Smooth muscle cell (in vitro differentiated cells): Measurements from ENCODE around the gene CCDC180. TPM values are rescaled to one million over a fixed set of nuclear protein-coding genes. Genes with fewer than 3 reads are reported as not detected.
A peak's percentile ranks its signal among the peaks of the same experiment; 100 is the strongest.
"Not testable (repeated sequence)": the region's sequence is repeated elsewhere in the genome, so short reads cannot be mapped to it uniquely, and the experiment has no call there.

ENCODE experiments used
- DNase-seq: peaks from one replicate; lab custom pipeline; 2025; ENCODE audit not compliant: unreplicated experiment; lab: John Stamatoyannopoulos, UW
- H2AFZ ChIP-seq: fragments of 200-600 bp; sonication (generic); 2 replicates; pipeline ENCODE4 v1.6.0; 2016; ENCODE audit warnings: antibody characterized with exemption, low read depth, mild to moderate bottlenecking
- H3F3A ChIP-seq: fragments of 200-600 bp; sonication (generic); 2 replicates; pipeline ENCODE4 v1.6.0; 2017; ENCODE audit warnings: antibody characterized with exemption, low read depth
- H3K27ac ChIP-seq: fragments of 200-600 bp; sonication (generic); 2 replicates; pipeline ENCODE4 v1.5.1; 2016; ENCODE audit warnings: low read depth, mild to moderate bottlenecking
- H3K27me3 ChIP-seq: fragments of 200-600 bp; sonication (generic); 2 replicates; pipeline ENCODE4 v1.6.1; 2016; ENCODE audit warnings: low read depth, mild to moderate bottlenecking
- H3K36me3 ChIP-seq: fragments of 200-600 bp; sonication (generic); 2 replicates; pipeline ENCODE4 v1.5.1; 2016; ENCODE audit warnings: low read depth
- H3K4me1 ChIP-seq: fragments of 200-600 bp; sonication (generic); 2 replicates; pipeline ENCODE4 v1.5.1; 2016; ENCODE audit warnings: low read depth
- H3K4me2 ChIP-seq: fragments of 200-600 bp; sonication (generic); 2 replicates; pipeline ENCODE4 v1.6.0; 2016; ENCODE audit warnings: mild to moderate bottlenecking
- H3K4me3 ChIP-seq: fragments of 200-600 bp; sonication (generic); 2 replicates; pipeline ENCODE4 v1.5.1; 2016; ENCODE audit warnings: mild to moderate bottlenecking
- H3K79me2 ChIP-seq: fragments of 200-600 bp; sonication (generic); 2 replicates; pipeline ENCODE4 v1.6.0; 2016; ENCODE audit warnings: low read depth, mild to moderate bottlenecking
- H3K9ac ChIP-seq: fragments of 200-600 bp; sonication (generic); 2 replicates; pipeline ENCODE4 v1.6.0; 2016; ENCODE audit warnings: low read depth
- H3K9me3 ChIP-seq: fragments of 200-600 bp; sonication (generic); replicated peaks from 2 replicates; pipeline ENCODE4 v1.5.1; 2016; ENCODE audit warnings: low read depth
- H4K20me1 ChIP-seq: fragments of 200-600 bp; sonication (generic); 2 replicates; pipeline ENCODE4 v1.6.0; 2016; ENCODE audit warnings: low read depth
- CTCF ChIP-seq: fragments of 200-600 bp; sonication (generic); IDR thresholded peaks from 2 replicates; pipeline ENCODE4 v1.5.1; 2017; ENCODE audit warnings: borderline replicate concordance, mild to moderate bottlenecking, antibody characterized with exemption; ENCODE audit not compliant: insufficient read depth, poor library complexity, severe bottlenecking
- WGBS: methylation state at CpG from one replicate; pipeline ENCODE4 v1.1.7; 2016; ENCODE audit warnings: low lambda C conversion rate; 5-methylcytosine and 5-hydroxymethylcytosine counted together
- polyA plus RNA-seq: library from polyadenylated mRNA; unstranded; fragments of >200 nt; fragmentation: Nextera tagmentation; extraction: Ambion mirVana; gene quantifications from 2 replicates; pipeline ENCODE4 v1.2.1, GENCODE V29; 2016
- total RNA-seq: library from RNA; depleted of rRNA; stranded (reverse); fragments of >200 nt; gene quantifications from 2 replicates; pipeline ENCODE4 v1.2.3, GENCODE V29; 2014

The CCDC180 gene
- total RNA-seq (0.58 and 1.2 TPM in 2 replicates), polyA plus RNA-seq (0.59 and 1.3 TPM in 2 replicates)

GRCh38 chr9:97307500-97308163 is at the start of gene CCDC180:
Gene CCDC180, plus strand, starts transcription at chr9:97307659. Its CDS starts 405 bp downstream, at chr9:97308064.
- WGBS, result 95% methylated on average over 42 of the region's 42 CpGs
- TF ChIP-seq CTCF, result no peak
- DNase-seq, result no peak
- Histone ChIP-seq H3F3A (no peaks in the 10 kb centered on the region), H3K27ac (peak within 1 kb of the TSS; percentile 20), H2AFZ (no peak within 1 kb of the TSS), H3K9me3 (no peaks in the 10 kb centered on the region), H3K4me3 (no peak within 1 kb of the TSS), H3K4me1 (peaks cover 6% of the 10 kb centered on the region), H3K9ac (no peak within 1 kb of the TSS), H3K27me3 (no peaks in the 10 kb centered on the region), H3K79me2 (no peaks in the 10 kb centered on the region), H4K20me1 (no peaks in the 10 kb centered on the region), H3K36me3 (no peaks in the 10 kb centered on the region), H3K4me2 (peak within 1 kb of the TSS; percentile 43)

GRCh38 chr9:97259834-97260514 is 47.5 kb upstream of the CCDC180 start:
- not testable (repeated sequence) for H4K20me1 ChIP-seq, DNase-seq, H3K27ac ChIP-seq, H3K36me3 ChIP-seq, H3F3A ChIP-seq, H3K4me3 ChIP-seq, H3K4me2 ChIP-seq, H3K27me3 ChIP-seq, H3K79me2 ChIP-seq, H3K4me1 ChIP-seq, H2AFZ ChIP-seq, H3K9ac ChIP-seq, H3K9me3 ChIP-seq
- WGBS, result 89% methylated on average over 4 of the region's 4 CpGs

- Histone ChIP-seq H4K20me1 (no peaks in the 10 kb centered on the region), H3K27ac (no peak overlapping the region), H3K9me3 (no peaks in the 10 kb centered on the region), H3F3A (no peaks in the 10 kb centered on the region), H3K4me1 (no peaks in the 10 kb centered on the region), H3K36me3 (no peaks in the 10 kb centered on the region), H3K27me3 (no peaks in the 10 kb centered on the region), H3K4me2 (peak overlapping the region; percentile 17), H3K79me2 (no peaks in the 10 kb centered on the region), H2AFZ (no peak overlapping the region), H3K9ac (no peak overlapping the region), H3K4me3 (no peak overlapping the region)
- no peak for DNase-seq
- no peak for TF ChIP-seq CTCF
- WGBS, result 36% methylated on average over 20 of the region's 29 CpGs
Observed at GRCh38 chr9:97271292-97271691, 36.2 kb upstream of the CCDC180 start.

- no peak for TF ChIP-seq CTCF
Observed at GRCh38 chr9:97272072-97272471, 35.4 kb upstream of the CCDC180 start.

More at GRCh38 chr9:97272072-97272471, 35.4 kb upstream of the CCDC180 start:
- Histone ChIP-seq H2AFZ (no peak overlapping the region), H3K36me3 (no peaks in the 10 kb centered on the region), H3K4me1 (no peaks in the 10 kb centered on the region), H3K9me3 (no peaks in the 10 kb centered on the region), H3F3A (no peaks in the 10 kb centered on the region), H3K9ac (no peak overlapping the region), H3K79me2 (no peaks in the 10 kb centered on the region), H3K4me3 (no peak overlapping the region), H4K20me1 (no peaks in the 10 kb centered on the region), H3K4me2 (no peak overlapping the region), H3K27me3 (no peaks in the 10 kb centered on the region), H3K27ac (no peak overlapping the region)
- no peak for DNase-seq
- 80% methylated on average over 4 of the region's 4 CpGs for WGBS
